Activated CD4-positive, alpha-beta memory T cell treated with anti-CD3 and anti-CD28 coated beads, Interleukin-2, amount 10 ng/mL, durations not matched to agents 7 days and 5 days (primary cell): ENCODE results near the gene SP7. TPM values are rescaled to one million over a fixed set of nuclear protein-coding genes. Genes with fewer than 3 reads are reported as not detected.
A peak's percentile ranks its signal among the peaks of the same experiment; 100 is the strongest.
"Not testable (repeated sequence)": the region's sequence is repeated elsewhere in the genome, so short reads cannot be mapped to it uniquely, and the experiment has no call there.

Source experiments
- CTCF ChIA-PET: fragments of 350-600 bp; sonication (Branson Sonifier 250); formaldehyde crosslinking; loops from one replicate; lab custom pipeline; 2021; ENCODE audit warnings: antibody characterized with exemption, inconsistent platforms; lab: Charles Lee
- POLR2A ChIA-PET: fragments of 350-600 bp; sonication (Branson Sonifier 250); formaldehyde crosslinking; loops from one replicate; lab custom pipeline; 2021; ENCODE audit warnings: antibody characterized with exemption; lab: Charles Lee
- DNase-seq: peaks from one replicate; pipeline ENCODE4 v3.0.0-alpha.2; 2020
- H3K27ac Mint-ChIP-seq: one replicate; pipeline ENCODE4 v1.8.0; 2021; ENCODE audit warnings: mild to moderate bottlenecking, mixed read lengths
- H3K27me3 Mint-ChIP-seq: one replicate; pipeline ENCODE4 v1.8.0; 2021; ENCODE audit warnings: mixed read lengths
- H3K36me3 Mint-ChIP-seq: one replicate; pipeline ENCODE4 v1.8.0; 2021; ENCODE audit warnings: low read depth, mixed read lengths
- H3K4me1 Mint-ChIP-seq: one replicate; pipeline ENCODE4 v1.8.0; 2021; ENCODE audit warnings: mixed read lengths
- H3K4me3 Mint-ChIP-seq: one replicate; pipeline ENCODE4 v1.8.0; 2021; ENCODE audit warnings: mild to moderate bottlenecking, mixed read lengths
- H3K9me3 Mint-ChIP-seq: one replicate; pipeline ENCODE4 v1.8.0; 2021; ENCODE audit warnings: mixed read lengths
- total RNA-seq, 2 experiments: library from RNA; stranded (reverse); gene quantifications; one replicate each; pipeline ENCODE4 v1.2.3, GENCODE V29; 2021

SP7 gene
- not detected for total RNA-seq

DNA sequence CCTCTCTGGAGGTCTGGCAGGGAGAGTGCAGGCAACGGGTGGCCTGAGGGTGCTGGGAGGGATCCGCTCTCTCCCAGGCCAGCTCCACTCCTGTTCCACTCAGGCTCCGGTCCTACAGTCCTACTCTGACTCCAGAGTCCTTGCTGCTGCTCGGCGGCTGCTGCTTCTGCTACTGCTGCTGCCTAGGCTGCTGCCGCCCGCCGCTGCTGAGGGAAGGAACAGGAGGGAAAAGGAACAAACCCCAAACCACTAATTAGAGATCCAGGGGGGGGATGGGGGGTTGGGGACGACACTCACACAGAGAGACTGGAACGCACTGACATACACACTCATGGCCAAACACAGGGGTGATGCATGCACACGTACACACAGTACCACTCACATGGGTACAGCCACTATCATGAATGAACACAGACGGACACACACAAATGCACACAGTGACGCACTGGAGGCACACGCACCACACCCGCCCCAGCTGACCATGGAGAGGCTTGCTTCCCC is at the start of gene SP7:
SP7 (minus strand) TSS at position 174 of the 501 bp plus-strand sequence. CDS start 708 bp downstream, outside the sequence.
- Mint-ChIP-seq H3K4me3 (no peak within 1 kb of the TSS), H3K36me3 (no peaks in the 10 kb centered on the region), H3K9me3 (no peaks in the 10 kb centered on the region), H3K27me3 (peaks cover 65% of the 10 kb centered on the region), H3K27ac (no peak within 1 kb of the TSS), H3K4me1 (peaks cover 13% of the 10 kb centered on the region)
- DNase-seq = no peak
- POLR2A ChIA-PET = interaction anchor here (1.4 to 2.2 kb wide), 2 partner anchors 11 to 165 kb away, joined by 3 to 13 read pairs; partner anchors contain the start of gene TARBP2
- CTCF ChIA-PET = interaction anchor here (0.8 to 0.9 kb wide), 3 partner anchors 9 to 177 kb away, joined by 3 read pairs; no protein-coding TSS in a partner anchor

DNA sequence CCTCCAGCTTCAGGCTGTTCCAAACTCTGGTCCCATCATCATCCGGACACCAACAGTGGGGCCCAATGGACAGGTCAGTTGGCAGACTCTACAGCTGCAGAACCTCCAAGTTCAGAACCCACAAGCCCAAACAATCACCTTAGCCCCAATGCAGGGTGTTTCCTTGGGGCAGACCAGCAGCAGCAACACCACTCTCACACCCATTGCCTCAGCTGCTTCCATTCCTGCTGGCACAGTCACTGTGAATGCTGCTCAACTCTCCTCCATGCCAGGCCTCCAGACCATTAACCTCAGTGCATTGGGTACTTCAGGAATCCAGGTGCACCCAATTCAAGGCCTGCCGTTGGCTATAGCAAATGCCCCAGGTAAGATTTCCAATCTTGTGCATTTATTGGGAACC is 47.1 kb upstream of the SP7 start:
- H3K27me3 Mint-ChIP-seq = no peaks in the 10 kb centered on the region
- peak overlapping the region; percentile 86 for H3K27ac Mint-ChIP-seq
- H3K4me3 Mint-ChIP-seq = peak overlapping the region; percentile 47
- no peaks in the 10 kb centered on the region for H3K9me3 Mint-ChIP-seq
- ChIA-PET POLR2A (interaction anchor here (1.4 to 2.5 kb wide), 2 partner anchors 31 to 34 kb away, joined by 4 to 9 read pairs; no protein-coding TSS in a partner anchor), CTCF (interaction anchor here (0.9 to 2.9 kb wide), 6 partner anchors 31 to 125 kb away, joined by 3 to 61 read pairs (median 4); no protein-coding TSS in a partner anchor)
- peaks cover 52% of the 10 kb centered on the region for H3K36me3 Mint-ChIP-seq
- H3K4me1 Mint-ChIP-seq = peaks cover 56% of the 10 kb centered on the region
- no peak for DNase-seq

DNA sequence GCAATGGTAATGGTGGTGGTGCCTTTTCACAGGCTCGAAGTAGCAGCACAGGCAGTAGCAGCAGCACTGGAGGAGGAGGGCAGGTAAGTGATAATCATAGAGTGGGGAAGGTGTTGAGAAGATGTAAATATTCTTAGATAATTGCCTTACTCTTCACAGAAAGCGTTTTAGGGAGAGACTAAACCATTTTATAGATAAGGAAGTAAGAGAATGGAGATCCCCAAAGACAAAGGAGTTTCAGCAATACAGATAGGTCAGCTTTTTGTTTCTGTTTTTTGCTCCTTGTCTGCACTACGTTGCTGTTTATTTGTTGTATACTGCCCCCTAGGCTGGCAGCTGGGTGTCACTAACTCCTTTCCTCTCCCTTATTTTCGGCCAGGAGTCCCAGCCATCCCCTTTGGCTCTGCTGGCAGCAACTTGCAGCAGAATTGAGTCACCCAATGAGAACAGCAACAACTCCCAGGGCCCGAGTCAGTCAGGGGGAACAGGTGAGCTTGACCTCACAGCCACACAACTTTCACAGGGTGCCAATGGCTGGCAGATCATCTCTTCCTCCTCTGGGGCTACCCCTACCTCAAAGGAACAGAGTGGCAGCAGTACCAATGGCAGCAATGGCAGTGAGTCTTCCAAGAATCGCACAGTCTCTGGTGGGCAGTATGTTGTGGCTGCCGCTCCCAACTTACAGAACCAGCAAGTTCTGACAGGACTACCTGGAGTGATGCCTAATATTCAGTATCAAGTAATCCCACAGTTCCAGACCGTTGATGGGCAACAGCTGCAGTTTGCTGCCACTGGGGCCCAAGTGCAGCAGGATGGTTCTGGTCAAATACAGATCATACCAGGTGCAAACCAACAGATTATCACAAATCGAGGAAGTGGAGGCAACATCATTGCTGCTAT is 45.8 kb upstream of the SP7 start:
- peaks cover 42% of the 10 kb centered on the region for H3K36me3 Mint-ChIP-seq
- peaks cover 47% of the 10 kb centered on the region for H3K4me1 Mint-ChIP-seq

GRCh38 chr12:53380794-53381730 is 44.9 kb upstream of the SP7 start:
- Mint-ChIP-seq H3K27me3 (no peaks in the 10 kb centered on the region), H3K9me3 (no peaks in the 10 kb centered on the region), H3K36me3 (peaks cover 37% of the 10 kb centered on the region), H3K4me3 (peak overlapping the region; percentile 88), H3K27ac (peak overlapping the region; percentile 86), H3K4me1 (peaks cover 45% of the 10 kb centered on the region)
- CTCF ChIA-PET = interaction anchor here (0.9 to 2.9 kb wide), 14 partner anchors 19 to 128 kb away, joined by 3 to 61 read pairs (median 5); partner anchors contain the start of gene AAAS
- POLR2A ChIA-PET = interaction anchor here (0.6 to 2.5 kb wide), 13 partner anchors 13 to 172 kb away, joined by 3 to 20 read pairs (median 5); partner anchors contain the start of gene AAAS
- no peak for DNase-seq

More for the DNA sequence above, 45.8 kb upstream of the SP7 start:
- Mint-ChIP-seq H3K27ac (peak overlapping the region; percentile 86), H3K9me3 (no peaks in the 10 kb centered on the region), H3K27me3 (no peaks in the 10 kb centered on the region), H3K4me3 (peak overlapping the region; percentile 88)
- peak; percentile 69 for DNase-seq
- ChIA-PET CTCF (interaction anchor here (0.9 to 2.9 kb wide), 15 partner anchors 20 to 127 kb away, joined by 3 to 61 read pairs (median 5); partner anchors contain the start of gene AAAS), POLR2A (interaction anchor here (0.7 to 2.5 kb wide), 9 partner anchors 13 to 113 kb away, joined by 3 to 12 read pairs (median 5); no protein-coding TSS in a partner anchor)

GRCh38 chr12:53380104-53380793 is 44.1 kb upstream of the SP7 start, which contains the start of gene SP1:
TSS of gene SP1 (plus strand) at chr12:53380176. CDS start at chr12:53380292, 116 bp downstream.
- no peaks in the 10 kb centered on the region for H3K9me3 Mint-ChIP-seq
- peak within 1 kb of the TSS; percentile 86 for H3K27ac Mint-ChIP-seq
- peaks cover 41% of the 10 kb centered on the region for H3K4me1 Mint-ChIP-seq
- peak within 1 kb of the TSS; percentile 88 for H3K4me3 Mint-ChIP-seq
- no peaks in the 10 kb centered on the region for H3K27me3 Mint-ChIP-seq
- ChIA-PET CTCF (interaction anchor here (0.8 to 3.3 kb wide), 15 partner anchors 28 to 295 kb away, joined by 3 to 61 read pairs (median 8); partner anchors contain the start of genes AAAS, ATP5MC2, MAP3K12 and TARBP2), POLR2A (interaction anchor here (0.7 to 2.4 kb wide), 23 partner anchors 14 to 374 kb away, joined by 3 to 25 read pairs (median 8); partner anchors contain the start of genes AAAS, CSAD, EIF4B and PFDN5)
- DNase-seq = peak; percentile 92
- H3K36me3 Mint-ChIP-seq = peaks cover 34% of the 10 kb centered on the region

- no peaks in the 10 kb centered on the region for H3K27me3 Mint-ChIP-seq
- ChIA-PET POLR2A (interaction anchor here (0.6 to 2.4 kb wide), 36 partner anchors 9 to 373 kb away, joined by 3 to 25 read pairs (median 3); partner anchors contain the start of genes AAAS, CSAD, EIF4B and PFDN5), CTCF (interaction anchor here (0.7 to 3.3 kb wide), 14 partner anchors 24 to 296 kb away, joined by 3 to 27 read pairs (median 4); partner anchors contain the start of genes AAAS, ATP5MC2, MAP3K12 and TARBP2)
- H3K27ac Mint-ChIP-seq = no peak overlapping the region
- peaks cover 32% of the 10 kb centered on the region for H3K36me3 Mint-ChIP-seq
- H3K4me1 Mint-ChIP-seq = peaks cover 40% of the 10 kb centered on the region
- no peak overlapping the region for H3K4me3 Mint-ChIP-seq
- no peaks in the 10 kb centered on the region for H3K9me3 Mint-ChIP-seq
- DNase-seq = peak; percentile 99
Observed at GRCh38 chr12:53379389-53380103, 43.4 kb upstream of the SP7 start.

GRCh38 chr12:53378724-53379388 is 42.7 kb upstream of the SP7 start:
- H3K9me3 Mint-ChIP-seq = no peaks in the 10 kb centered on the region
- H3K36me3 Mint-ChIP-seq = peaks cover 28% of the 10 kb centered on the region
- no peak overlapping the region for H3K27ac Mint-ChIP-seq
- no peak overlapping the region for H3K4me3 Mint-ChIP-seq
- DNase-seq = no peak
- ChIA-PET CTCF (interaction anchor here (0.7 to 3.3 kb wide), 13 partner anchors 24 to 297 kb away, joined by 3 to 27 read pairs (median 6); partner anchors contain the start of genes AAAS, ATP5MC2, MAP3K12 and TARBP2), POLR2A (interaction anchor here (0.6 to 2.4 kb wide), 30 partner anchors 8 to 373 kb away, joined by 3 to 25 read pairs (median 4); partner anchors contain the start of genes AAAS, CSAD, EIF4B and PFDN5)
- H3K4me1 Mint-ChIP-seq = peaks cover 38% of the 10 kb centered on the region
- H3K27me3 Mint-ChIP-seq = no peaks in the 10 kb centered on the region

GRCh38 chr12:53378222-53378621 is 42.1 kb upstream of the SP7 start:
- peaks cover 21% of the 10 kb centered on the region for H3K36me3 Mint-ChIP-seq
- H3K9me3 Mint-ChIP-seq = no peaks in the 10 kb centered on the region
- no peaks in the 10 kb centered on the region for H3K27me3 Mint-ChIP-seq
- H3K4me1 Mint-ChIP-seq = peaks cover 37% of the 10 kb centered on the region
- H3K4me3 Mint-ChIP-seq = no peak overlapping the region
- CTCF ChIA-PET = interaction anchor here (1.8 to 3.3 kb wide), 5 partner anchors 26 to 57 kb away, joined by 9 to 27 read pairs (median 17); partner anchors contain the start of gene AAAS
- no peak overlapping the region for H3K27ac Mint-ChIP-seq
- no peak for DNase-seq
- POLR2A ChIA-PET = interaction anchor here (0.7 to 2.4 kb wide), 12 partner anchors 12 to 218 kb away, joined by 3 to 25 read pairs (median 9); partner anchors contain the start of genes CSAD, TARBP2 and ZNF740

DNA sequence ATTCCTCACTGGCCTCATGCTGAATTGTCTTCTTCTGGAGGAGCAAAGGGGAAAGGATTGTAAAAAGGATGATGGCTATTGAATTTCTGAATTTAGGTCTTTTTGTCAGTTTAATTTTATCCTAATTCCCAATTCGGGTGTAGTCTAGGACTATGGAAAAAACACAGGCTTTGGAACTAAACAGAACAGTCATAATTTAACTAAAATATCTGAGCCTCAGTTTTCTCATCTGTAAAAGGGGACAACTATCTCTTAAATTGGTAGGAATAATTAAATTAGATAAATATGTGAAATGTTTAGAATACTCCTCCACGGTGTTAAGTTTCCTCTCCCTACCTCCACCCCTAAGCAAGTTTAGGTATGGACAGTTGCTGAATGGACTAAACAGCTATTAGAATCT is 40.6 kb upstream of the SP7 start:
- Mint-ChIP-seq H3K9me3 (no peaks in the 10 kb centered on the region), H3K27ac (no peak overlapping the region), H3K4me1 (peaks cover 32% of the 10 kb centered on the region), H3K27me3 (no peaks in the 10 kb centered on the region), H3K4me3 (no peak overlapping the region), H3K36me3 (peaks cover 7% of the 10 kb centered on the region)
- ChIA-PET CTCF (interaction anchor here (0.8 to 3.3 kb wide), 2 partner anchors 45 to 131 kb away, joined by 3 to 17 read pairs; no protein-coding TSS in a partner anchor), POLR2A (interaction anchor here (1.7 kb wide), 1 partner anchor 10 kb away, joined by 5 read pairs; no protein-coding TSS in a partner anchor)
- DNase-seq = no peak

GRCh38 chr12:53374277-53374676 is 38.1 kb upstream of the SP7 start:
- Mint-ChIP-seq H3K27ac (peak overlapping the region; percentile 76), H3K4me1 (peaks cover 38% of the 10 kb centered on the region)
- POLR2A ChIA-PET = interaction anchor here (1.0 kb wide), 1 partner anchor 49 kb away, joined by 3 read pairs; no protein-coding TSS in a partner anchor
- CTCF ChIA-PET = interaction anchor here (0.8 to 1.2 kb wide), 4 partner anchors 30 to 53 kb away, joined by 3 read pairs; partner anchors contain the start of gene AAAS
- H3K36me3 Mint-ChIP-seq, DNase-seq, H3K4me3 Mint-ChIP-seq, H3K9me3 Mint-ChIP-seq, H3K27me3 Mint-ChIP-seq: not testable (repeated sequence)
